ENCODE measurements around the gene AGBL3.

GRCh38 chr7:135168001-135168400 is 181.7 kb downstream of the AGBL3 start:
- TF ChIP-seq EZH2 (IDR thresholded peaks at IDR 0.05) (no peak), POLR2AphosphoS5 (IDR thresholded peaks at IDR 0.05; ENCODE audit: borderline replicate concordance, low read depth, low read length) (no peak), FOXP2 (optimal IDR thresholded peaks at IDR 0.05; ENCODE audit: control extremely low read depth, extremely low read length, insufficient read depth) (no peak)

Measured in SK-N-MC (cell line).